Measurements from ENCODE around the gene VAX1.

The VAX1 gene

DNA sequence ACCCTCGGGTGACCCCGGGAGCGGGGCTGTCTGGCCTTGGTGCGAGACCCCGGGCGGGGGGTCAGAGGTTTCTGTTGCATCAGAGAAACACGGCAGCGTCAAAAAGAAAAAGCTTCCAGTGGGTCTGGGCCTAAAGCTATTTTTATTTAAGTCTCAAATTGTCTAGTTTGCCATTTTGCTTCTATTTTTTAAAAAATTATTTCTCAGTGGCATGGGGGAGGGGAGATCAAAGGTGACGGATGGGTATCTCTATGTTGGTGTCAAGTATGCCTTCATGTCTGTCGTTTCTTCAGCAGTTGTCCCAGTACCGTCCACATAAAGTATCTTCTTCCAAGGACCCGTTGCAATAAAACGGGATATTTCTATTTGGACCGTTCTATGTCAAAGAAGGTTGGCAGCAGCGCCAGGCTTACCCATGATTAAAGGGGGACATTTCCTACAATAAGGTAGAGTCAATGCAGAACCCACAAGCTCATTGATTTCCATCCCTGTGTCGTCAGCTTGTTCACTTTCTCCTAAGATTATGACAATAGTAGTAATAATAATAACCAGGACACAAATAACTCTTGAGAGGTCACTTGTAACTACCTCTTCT, 26.0 kb upstream of the VAX1 start:
- DNase-seq = no peak

DNA sequence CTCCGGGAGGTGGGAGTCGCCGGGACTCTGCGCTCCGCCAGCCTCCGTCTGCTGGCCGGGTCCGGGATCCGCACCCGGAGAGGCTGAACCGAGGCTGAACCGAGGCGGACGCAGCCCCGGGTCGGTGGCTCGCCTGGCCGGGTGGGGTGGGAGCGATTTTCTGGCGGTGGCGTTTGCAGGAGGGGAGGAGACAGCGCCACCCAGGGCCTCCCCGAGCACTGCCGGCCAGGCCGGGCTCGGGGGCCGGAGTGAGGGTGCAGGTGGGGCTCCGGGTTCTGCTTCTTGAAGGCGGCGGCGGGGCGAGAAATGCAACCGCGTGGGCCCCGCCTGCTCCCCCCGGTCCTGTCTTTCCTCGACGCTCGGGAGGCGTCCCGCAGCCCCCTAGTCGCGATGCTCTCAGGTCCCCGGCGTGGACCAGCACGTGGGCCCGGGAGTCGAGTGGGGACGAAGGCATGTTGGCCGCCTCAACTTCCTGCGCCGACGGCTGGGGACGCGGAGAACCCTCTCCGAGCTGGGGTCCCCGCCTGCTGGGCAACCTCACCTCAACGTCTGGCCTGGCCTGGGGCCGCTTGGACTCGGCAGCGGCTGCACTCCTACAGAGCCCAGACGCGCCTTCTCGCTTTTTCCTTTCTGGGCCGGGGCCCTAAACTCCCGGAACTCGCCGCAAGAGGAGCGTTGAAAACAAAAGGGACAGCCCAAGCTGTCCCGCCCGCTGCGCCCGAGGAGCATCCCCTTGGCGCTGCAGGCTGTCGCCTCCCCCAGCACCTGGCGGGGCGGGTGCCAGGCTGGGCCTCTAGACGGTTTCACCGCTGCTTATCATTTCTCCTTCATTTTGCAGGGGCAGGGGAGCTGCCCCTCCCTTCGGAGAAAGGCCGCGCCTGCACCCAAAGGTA, 25.2 kb upstream of the VAX1 start:
- no peak for DNase-seq

- no peak for DNase-seq
Measured at GRCh38 chr10:117162093-117163060, 24.3 kb upstream of the VAX1 start.

DNA sequence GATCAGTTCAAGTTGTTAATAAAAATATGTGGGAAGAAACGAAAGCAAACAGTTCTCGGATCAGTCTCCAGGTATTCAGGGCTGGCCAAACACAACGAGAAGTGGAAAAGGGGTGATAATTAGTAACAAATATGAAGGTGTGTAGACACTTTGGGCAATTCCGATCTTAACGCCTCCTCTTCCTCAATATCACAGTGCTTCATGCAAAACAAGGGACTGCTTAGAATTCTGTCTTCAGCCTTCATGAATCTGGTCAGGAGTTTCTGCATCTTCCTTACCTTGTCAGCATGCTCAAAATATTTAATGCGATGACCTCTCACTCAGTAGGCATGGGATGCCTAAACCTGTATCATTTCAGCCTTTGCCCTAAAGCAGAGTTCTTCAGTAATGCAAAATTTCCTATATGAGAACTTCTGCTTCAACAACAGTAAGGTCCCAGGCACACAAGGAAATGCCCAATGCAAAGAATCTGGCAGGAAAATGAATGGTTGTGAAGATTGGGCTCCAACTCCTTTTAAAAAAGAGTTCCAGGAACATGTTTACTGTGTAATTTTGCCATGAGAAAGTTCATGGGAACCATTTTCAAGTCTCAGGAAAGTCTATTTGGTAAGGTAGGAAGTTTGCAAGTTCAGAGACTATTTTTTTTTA, 23.4 kb upstream of the VAX1 start:
- no peak for DNase-seq

- no peak for DNase-seq
Measured at GRCh38 chr10:117160567-117160966, 22.5 kb upstream of the VAX1 start.

DNA sequence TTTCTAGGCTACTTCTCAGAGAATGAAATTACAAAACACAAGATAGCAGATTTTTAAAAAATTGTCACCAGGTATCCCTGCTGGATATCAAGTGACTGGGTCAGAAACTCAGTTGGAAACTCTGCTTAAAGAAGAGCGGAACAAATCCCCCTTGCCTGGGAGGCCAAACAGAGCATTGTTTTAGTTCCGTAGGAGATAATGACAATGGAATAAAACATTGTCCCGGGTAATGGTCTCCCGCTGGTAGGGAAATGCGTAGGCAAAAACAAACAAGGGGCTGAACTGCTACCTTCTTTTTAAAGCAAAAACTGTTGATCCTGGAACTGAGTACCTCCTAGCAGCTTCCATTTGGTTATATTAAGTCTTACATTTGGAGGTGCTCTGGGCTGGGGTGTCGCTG, 21.3 kb upstream of the VAX1 start:
- DNase-seq = no peak

DNA sequence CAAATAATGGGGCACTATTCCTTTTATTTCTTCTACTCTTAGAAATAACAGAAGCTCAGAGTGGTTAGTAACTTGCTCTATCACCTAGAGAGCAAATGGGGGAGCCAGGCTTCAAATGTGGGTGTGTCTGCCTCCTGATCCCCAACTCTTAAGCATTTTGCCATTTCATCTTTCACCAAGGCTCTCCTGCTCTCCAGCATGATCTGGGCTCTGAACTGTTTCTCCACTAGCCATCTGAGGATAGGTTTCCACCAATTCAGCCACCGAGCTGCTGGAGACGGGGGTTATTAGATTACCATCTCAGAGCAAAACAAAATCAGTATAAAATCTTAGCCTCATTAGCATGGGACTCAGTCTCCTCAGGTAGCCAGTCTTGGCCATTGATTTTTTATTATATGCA, 20.2 kb upstream of the VAX1 start:
- no peak for DNase-seq

GRCh38 chr10:117152668-117153067, 14.6 kb upstream of the VAX1 start:
- no peak for DNase-seq

DNA sequence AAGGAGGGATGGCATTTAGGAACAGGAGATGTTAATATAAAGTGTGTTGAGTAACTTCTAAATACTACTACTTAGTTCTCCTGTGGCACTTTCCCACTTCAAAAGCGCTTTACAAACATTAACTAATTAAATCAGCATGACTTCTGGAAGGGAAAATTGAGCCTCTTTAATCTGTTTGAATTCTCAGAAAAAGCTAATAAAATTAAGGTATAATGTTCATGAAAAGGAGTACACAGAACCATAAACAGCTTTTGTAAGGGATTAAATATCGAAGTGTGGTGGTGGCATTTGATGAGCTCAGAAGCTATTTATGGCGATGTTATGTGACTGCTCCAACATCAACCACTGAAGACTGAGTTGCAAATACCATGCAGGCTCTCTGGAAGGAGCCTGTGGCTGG, 10.2 kb upstream of the VAX1 start:
- DNase-seq = no peak

DNA sequence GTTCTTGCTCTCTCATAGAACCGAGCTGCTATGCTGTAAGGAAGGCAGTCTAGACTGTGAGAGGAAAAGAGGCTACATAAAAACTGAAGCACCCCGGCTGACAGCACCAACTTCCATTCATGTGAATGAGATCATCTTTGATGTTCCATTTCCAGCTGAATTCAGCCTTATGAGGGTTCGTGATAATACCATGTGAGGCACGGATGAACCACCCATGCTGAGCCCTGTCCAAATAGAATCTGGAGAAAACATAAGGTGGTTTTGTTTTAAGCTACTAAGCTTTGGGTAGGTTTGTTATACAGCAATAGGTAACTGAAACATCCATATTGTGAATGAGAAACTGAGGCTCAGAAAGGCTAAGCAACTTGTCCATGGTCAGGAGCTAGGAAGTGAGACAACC, 6.9 kb upstream of the VAX1 start:
- no peak for DNase-seq

GRCh38 chr10:117143103-117143823, 5.2 kb upstream of the VAX1 start:
- no peak for DNase-seq

- no peak for DNase-seq
Measured at GRCh38 chr10:117140525-117140902, 2.4 kb upstream of the VAX1 start.

DNA sequence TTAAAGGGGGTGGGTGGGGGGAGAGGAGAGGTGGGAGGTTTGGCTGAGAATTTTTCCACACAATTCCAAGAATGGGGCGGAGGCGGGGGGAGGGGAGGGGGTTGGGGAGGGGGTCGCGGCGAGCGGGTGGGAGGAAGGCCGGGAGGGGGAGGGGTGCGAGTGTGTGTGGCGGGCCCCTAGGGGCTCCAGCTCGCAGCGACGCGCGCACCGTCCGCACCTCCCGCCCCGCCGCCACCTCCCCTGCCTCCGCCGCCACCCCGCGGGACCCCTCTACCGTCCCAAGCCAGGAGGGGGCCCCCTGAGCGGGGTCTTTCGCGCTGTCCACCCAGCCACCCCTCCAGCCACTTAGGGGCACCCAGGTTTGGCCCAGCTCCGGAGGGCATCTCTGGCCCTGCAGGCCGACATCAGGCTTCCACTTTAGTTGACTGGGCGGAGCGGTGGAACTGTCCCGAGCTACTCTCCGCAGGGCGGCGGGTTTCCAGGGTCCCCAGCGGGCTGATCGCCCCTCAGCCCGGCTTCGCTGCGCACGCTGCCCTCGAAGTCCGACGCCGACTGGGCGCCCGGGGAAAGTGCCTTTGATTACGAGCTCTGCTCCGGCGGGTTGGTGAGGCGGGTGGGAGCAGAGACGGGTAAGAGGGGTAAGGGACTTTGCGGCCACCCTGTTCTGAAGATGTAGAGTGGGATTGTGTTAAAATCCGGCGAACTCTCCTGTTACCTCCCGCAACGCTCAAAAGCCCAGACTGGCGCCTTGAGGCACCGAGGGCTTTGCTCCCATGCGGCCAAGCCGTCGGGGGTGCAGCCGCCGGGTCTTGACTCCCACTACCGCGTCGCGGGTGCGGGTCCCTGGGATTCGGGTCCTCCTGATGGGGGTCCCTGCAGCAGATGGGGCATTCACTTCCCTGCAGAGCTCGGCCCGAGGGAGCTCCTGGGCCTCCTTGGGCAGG, 1.8 kb upstream of the VAX1 start:
- no peak for DNase-seq

- DNase-seq = no peak
Measured at GRCh38 chr10:117138838-117139580, 939 bp upstream of the VAX1 start.

DNA sequence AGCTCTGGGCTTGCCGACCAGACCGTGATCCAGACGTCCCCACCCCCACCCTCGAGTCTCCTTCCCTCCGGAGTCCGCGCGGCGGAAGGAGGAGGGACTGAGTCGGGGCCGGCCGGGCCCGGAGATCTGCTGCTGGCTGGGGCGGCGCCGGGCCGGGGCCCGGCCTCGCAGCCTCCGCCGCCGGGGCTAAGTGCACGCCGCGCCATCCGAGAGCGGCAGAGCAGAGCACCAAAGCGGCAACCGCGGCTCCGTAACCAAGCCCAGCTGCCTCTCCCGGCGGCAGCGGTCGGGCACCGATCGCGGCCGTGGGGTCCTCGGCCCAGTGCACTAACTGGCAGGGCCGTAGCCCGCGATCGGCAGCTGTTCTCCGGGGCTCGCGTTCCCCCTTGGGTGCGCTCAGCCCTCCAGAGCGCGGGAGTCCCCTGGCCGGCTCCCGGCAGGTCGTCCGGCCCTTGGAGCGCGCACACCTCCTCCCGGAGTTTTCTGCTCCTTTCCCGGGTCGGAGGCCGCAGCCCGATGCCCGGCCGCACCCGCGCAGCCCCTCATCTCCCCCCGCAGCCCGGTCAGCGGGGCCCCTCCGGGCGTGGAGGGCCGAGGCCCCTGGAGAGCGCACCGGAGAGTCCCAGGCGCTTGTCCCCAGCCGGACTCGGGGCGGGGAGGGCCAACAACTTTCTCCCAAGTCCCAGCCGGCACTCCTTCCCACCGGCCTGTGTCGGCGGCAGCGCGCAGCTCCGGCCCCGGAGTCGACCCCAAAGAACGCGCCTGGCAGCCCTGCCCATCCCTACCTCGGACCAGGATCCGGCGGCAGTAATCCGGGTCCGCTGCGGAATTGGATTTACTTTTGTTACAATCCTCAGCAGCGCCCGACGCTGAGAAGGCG, 799 bp downstream of the VAX1 start:
- no peak for DNase-seq

DNA sequence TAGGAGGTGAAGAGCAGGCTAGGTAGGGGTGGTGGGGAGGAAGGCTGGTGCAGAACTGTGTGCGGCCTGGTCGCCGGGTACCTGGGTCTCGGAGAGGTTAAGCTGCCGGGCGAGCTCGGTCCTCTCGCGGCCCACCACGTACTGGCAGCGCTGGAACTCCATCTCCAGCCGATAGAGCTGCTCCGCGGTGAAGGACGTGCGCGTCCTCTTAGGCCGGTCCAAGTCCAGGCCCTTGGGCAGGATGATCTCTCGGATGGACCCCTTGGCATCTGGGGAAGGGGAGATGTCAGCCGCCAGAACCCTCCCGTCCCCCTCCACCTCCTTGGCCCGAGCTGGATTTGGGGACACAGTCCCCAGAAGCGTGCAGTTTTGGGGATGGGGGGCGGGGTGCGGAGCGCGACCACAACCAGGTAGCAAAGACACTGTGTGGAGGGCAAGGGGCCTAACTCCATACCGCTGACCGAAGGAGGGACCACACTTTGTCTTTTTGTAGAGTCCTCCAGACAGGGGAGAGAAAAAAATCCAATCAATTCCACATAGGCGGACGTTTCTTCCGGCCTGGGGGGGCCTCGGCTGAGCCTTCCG, 1.6 kb downstream of the VAX1 start:
- DNase-seq = no peak

DNA sequence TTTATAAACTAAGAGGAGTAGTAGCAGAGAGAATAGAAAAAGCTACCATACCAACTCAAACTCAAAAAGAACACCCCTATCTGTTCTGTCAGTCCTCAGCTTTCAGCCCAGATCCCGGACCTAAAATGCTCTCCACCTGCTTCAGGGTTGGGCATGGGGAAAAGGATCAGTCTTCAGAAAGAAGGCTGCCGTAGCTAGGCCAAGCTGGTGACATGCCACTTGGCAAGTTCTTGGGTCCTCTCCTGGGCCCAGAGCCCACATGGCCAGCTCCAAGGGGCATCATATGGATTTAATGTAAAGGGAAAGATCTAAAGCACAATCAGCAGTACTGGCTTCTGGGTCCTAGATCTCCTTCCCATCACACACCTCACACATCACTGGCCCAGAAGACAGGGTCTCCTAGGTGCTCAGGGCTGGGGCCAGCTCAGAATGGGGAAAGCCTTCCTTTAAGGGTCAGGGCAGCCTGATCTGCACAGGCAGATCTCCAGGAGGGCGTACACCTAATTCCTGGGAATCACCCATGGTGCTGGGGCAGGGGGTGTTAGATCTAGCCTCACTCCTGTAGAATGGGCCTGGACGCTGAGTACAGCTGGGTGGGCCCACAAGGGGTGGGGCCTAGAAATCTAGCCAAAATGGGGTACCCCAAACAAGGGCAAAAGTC, 2.5 kb downstream of the VAX1 start:
- DNase-seq = no peak

- no peak for DNase-seq
Measured at GRCh38 chr10:117135026-117135372, 3.1 kb downstream of the VAX1 start.

Data from stimulated activated CD4-positive, alpha-beta T cell treated with anti-CD3 and anti-CD28 coated beads, Interleukin-12 subunit alpha, Interleukin-12 subunit beta, amount 100 ng/mL, for 4 hours (primary cell).